Gastrocnemius medialis (tissue), 4 donors: ENCODE results near the gene MAP3K10.
"Not testable (repeated sequence)": the region's sequence is repeated elsewhere in the genome, so short reads cannot be mapped to it uniquely, and the experiment has no call there.

Experiments used
- POLR2A ChIP-seq, 2 donors: fragments of 450-650 bp; IDR thresholded peaks; one replicate each; pipeline ENCODE4 v1.6.1; 2017; ENCODE audit warnings: antibody characterized with exemption in 2 of 2, mild to moderate bottlenecking in 2 of 2, moderate library complexity in 2 of 2
- TF ChIP-seq, protein P1 (sequence below), 5 experiments: fragments of 450-650 bp in 3 of 5; fragments of 200-600 bp in 2 of 5; sonication (generic) in 2 of 5; IDR thresholded peaks in 4 of 5; conservative IDR thresholded peaks in 1 of 5; 1 replicate in 4 of 5; 2 replicates in 1 of 5; pipeline ENCODE4 v1.5.1; 2016 to 2019; ENCODE audit warnings: antibody characterized with exemption in 5 of 5, mild to moderate bottlenecking in 3 of 5, moderate library complexity in 3 of 5

DNA sequence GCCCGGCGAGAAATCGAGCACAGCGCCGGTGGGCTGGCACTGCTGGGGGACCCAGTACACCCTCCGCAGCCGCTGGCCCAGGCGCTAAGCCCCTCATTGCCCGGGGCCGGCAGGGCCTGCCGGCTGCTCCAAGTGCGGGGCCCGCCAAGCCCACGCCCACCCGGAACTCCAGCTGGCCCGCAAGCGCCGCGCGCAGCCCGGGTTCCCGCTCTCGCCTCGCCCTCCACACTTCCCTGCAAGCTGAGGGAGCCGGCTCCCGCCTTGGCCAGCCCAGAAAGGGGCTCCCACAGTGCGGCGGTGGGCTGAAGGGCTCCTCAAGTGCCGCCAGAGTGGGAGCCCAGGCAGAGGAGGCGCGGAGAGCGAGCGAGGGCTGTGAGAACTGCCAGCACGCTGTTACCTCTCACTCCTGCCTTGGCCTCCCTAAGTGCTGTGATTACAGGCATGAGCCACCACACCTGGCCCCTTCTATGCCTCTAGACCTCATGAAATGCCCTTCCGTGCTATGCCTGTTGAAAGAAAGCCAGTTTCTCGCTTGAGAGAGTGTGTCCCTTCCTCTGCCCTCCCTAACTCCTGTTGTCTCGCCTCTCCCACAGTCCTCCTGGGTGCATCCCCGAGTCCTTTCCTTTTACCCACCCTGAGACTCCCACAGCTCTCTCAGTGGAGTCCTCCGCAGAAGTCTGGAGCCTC, 20.8 kb upstream of the MAP3K10 start:
- TF ChIP-seq, protein P1, sequence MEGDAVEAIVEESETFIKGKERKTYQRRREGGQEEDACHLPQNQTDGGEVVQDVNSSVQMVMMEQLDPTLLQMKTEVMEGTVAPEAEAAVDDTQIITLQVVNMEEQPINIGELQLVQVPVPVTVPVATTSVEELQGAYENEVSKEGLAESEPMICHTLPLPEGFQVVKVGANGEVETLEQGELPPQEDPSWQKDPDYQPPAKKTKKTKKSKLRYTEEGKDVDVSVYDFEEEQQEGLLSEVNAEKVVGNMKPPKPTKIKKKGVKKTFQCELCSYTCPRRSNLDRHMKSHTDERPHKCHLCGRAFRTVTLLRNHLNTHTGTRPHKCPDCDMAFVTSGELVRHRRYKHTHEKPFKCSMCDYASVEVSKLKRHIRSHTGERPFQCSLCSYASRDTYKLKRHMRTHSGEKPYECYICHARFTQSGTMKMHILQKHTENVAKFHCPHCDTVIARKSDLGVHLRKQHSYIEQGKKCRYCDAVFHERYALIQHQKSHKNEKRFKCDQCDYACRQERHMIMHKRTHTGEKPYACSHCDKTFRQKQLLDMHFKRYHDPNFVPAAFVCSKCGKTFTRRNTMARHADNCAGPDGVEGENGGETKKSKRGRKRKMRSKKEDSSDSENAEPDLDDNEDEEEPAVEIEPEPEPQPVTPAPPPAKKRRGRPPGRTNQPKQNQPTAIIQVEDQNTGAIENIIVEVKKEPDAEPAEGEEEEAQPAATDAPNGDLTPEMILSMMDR (IDR thresholded peaks at IDR 0.05 in 4 of 5, conservative IDR thresholded peaks at IDR 0.05 in 1 of 5), result not testable (repeated sequence)
- TF ChIP-seq POLR2A (IDR thresholded peaks at IDR 0.05), result not testable (repeated sequence)
